RWPE1 (cell line): ENCODE results near the gene FUT6.

ENCODE experiments used
- CTCF ChIA-PET: fragments of 350-600 bp; sonication (Branson Sonifier 250); formaldehyde crosslinking; extraction: SDS; loops from one replicate; lab custom pipeline; 2021; lab: Yijun Ruan, JAX
- POLR2A ChIA-PET: fragments of 400-600 bp; formaldehyde crosslinking; extraction: SDS; loops from one replicate; lab custom pipeline; 2020; ENCODE audit warnings: antibody characterized with exemption; ENCODE audit not compliant: low non-redundant PET; lab: Yijun Ruan, JAX
- DNase-seq: peaks from one replicate; pipeline ENCODE4 v3.0.0; 2012; ENCODE audit warnings: low spot score
- H3K27ac ChIP-seq: fragments of 450-650 bp; 2 replicates; pipeline ENCODE4 v1.5.1; 2017
- TF ChIP-seq, protein P1 (sequence below): fragments of 450-650 bp; conservative IDR thresholded peaks from 2 replicates; pipeline ENCODE4 v1.5.1; 2017; ENCODE audit warnings: low read depth, mild to moderate bottlenecking

The FUT6 gene

GRCh38 chr19:5814123-5814851 lies 25.2 kb downstream of the FUT6 start:
- CTCF ChIA-PET = interaction anchor here (0.5 to 1.2 kb wide), 2 partner anchors 10 to 25 kb away, joined by 3 to 4 read pairs; partner anchors contain the start of gene FUT6
- TF ChIP-seq, protein P1, sequence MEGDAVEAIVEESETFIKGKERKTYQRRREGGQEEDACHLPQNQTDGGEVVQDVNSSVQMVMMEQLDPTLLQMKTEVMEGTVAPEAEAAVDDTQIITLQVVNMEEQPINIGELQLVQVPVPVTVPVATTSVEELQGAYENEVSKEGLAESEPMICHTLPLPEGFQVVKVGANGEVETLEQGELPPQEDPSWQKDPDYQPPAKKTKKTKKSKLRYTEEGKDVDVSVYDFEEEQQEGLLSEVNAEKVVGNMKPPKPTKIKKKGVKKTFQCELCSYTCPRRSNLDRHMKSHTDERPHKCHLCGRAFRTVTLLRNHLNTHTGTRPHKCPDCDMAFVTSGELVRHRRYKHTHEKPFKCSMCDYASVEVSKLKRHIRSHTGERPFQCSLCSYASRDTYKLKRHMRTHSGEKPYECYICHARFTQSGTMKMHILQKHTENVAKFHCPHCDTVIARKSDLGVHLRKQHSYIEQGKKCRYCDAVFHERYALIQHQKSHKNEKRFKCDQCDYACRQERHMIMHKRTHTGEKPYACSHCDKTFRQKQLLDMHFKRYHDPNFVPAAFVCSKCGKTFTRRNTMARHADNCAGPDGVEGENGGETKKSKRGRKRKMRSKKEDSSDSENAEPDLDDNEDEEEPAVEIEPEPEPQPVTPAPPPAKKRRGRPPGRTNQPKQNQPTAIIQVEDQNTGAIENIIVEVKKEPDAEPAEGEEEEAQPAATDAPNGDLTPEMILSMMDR = no peak
- H3K27ac ChIP-seq = no peak overlapping the region; the same call in 1 of the 2 replicates
- no peak for DNase-seq
- POLR2A ChIA-PET = no interaction called here

- ChIA-PET CTCF (no interaction called here), POLR2A (no interaction called here)
- DNase-seq = no peak
- TF ChIP-seq, protein P1 = no peak
- no peak overlapping the region for H3K27ac ChIP-seq
These were observed 28.4 kb downstream of the FUT6 start for GRCh38 chr19:5811117-5811516.

- CTCF ChIA-PET = interaction anchor here (0.6 to 1.0 kb wide), 3 partner anchors 14 to 343 kb away, joined by 3 to 6 read pairs (median 3); no protein-coding TSS in a partner anchor
- H3K27ac ChIP-seq = peak overlapping the region; percentile 62
- DNase-seq = no peak
- POLR2A ChIA-PET = interaction anchor here (0.6 kb wide), 1 partner anchor 61 kb away, joined by 28 read pairs; no protein-coding TSS in a partner anchor
- TF ChIP-seq, protein P1 = no peak
These were observed 30.0 kb downstream of the FUT6 start for GRCh38 chr19:5809469-5809868.

DNA sequence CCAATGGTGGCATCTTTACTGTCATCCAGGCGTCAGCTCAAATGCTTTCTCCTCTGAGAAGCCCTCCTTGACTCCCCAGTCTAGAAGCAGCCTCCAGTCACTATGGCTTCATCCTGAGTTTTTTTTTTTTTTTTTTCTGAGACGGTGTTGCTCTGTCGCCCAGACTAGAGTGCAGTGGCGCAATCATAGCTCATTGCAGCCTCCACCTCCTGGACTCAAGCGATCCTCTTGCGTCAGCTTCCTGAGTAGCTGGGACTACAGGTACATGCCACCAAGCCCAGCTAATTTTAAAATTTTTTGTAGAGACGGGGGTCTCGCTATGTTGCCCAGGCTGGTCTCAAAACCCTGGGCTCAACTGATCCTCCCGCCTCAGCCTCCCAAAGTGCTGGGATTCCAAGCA lies 30.4 kb downstream of the FUT6 start:
- CTCF ChIA-PET = interaction anchor here (0.9 to 1.0 kb wide), 2 partner anchors 14 to 15 kb away, joined by 4 to 6 read pairs; no protein-coding TSS in a partner anchor
- peak overlapping the region; percentile 62 for H3K27ac ChIP-seq
- no peak for DNase-seq
- POLR2A ChIA-PET = interaction anchor here (0.6 kb wide), 1 partner anchor 60 kb away, joined by 28 read pairs; no protein-coding TSS in a partner anchor
- TF ChIP-seq, protein P1 = no peak

- ChIA-PET CTCF (interaction anchor here (0.6 to 1.0 kb wide), 4 partner anchors 14 to 18 kb away, joined by 3 to 6 read pairs (median 4); no protein-coding TSS in a partner anchor), POLR2A (interaction anchor here (0.7 kb wide), 1 partner anchor 1151 kb away, joined by 6 read pairs; no protein-coding TSS in a partner anchor)
These were observed 31.2 kb downstream of the FUT6 start for GRCh38 chr19:5808120-5808816.

GRCh38 chr19:5806905-5807304 lies 32.6 kb downstream of the FUT6 start:
- POLR2A ChIA-PET = no interaction called here
- no peak for DNase-seq
- CTCF ChIA-PET = interaction anchor here (0.6 to 1.0 kb wide), 4 partner anchors 16 to 89 kb away, joined by 3 to 7 read pairs (median 4); no protein-coding TSS in a partner anchor
- TF ChIP-seq, protein P1 = no peak
- H3K27ac ChIP-seq = peak overlapping the region; percentile 27

More at GRCh38 chr19:5808120-5808816, 31.2 kb downstream of the FUT6 start:
- H3K27ac ChIP-seq = peak overlapping the region; percentile 62; the same call in 1 of the 2 replicates
- no peak for DNase-seq
- TF ChIP-seq, protein P1 = no peak
